ENCODE data around the gene JAML.

JAML gene

DNA sequence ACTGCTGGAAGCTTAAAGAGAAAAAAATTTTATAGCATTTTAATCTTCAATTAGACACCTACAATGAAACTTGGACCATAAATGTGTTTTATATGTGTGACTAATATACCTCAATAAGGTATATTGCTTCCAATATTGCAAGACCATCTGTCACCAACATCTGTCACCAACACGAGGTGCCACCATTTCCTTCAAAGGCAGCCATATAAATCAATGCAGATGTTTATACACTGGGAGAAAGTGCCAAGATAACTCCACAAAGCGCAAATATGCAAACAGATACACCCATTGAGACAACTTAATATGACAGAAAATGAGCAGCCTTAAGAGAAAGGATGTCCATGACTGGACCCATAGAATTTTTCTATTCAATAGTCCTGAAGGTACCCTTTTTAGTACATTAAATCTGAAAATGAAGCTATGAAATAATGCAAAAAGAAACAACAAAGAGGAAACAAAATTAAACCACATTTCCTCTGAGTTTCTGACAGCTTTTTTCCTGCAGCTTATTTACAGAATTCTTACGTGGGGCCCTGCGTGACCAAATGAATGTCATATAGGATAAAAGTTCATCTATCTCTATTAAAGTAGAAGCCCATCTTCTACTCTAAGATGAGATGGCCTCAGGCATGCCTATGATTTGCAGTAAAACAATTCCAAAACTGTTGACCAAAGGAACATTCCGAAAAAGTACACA, 14.8 kb upstream of the JAML start:
- Histone ChIP-seq H3K4me3 (ENCODE audit: insufficient read length, low read depth) (no peak overlapping the region), H3K4me1 (ENCODE audit: insufficient read depth, insufficient read length) (no peaks in the 10 kb centered on the region), H3K27me3 (ENCODE audit: insufficient read depth, insufficient read length) (no peaks in the 10 kb centered on the region)

DNA sequence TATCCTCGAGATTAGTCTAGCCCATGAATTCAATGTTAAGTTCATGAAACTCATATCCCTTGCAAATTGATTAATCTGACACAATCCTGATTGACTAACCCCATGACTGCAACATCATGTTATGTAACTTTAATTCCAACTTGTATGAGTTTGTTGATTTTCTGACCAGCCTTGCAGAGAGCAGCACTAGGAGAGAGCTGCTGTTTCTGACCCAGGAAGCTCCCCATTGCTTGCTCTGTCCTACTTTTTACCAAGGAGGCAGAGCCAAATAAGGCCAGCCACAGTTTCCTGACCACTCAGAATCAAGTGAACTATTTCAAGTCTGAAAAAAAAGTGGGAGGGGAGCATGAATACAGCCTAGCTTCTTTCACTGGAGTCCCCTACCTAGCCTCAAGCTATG, 14.1 kb upstream of the JAML start:
- no peaks in the 10 kb centered on the region for H3K4me1 ChIP-seq (ENCODE audit: insufficient read depth, insufficient read length)

More for the DNA sequence above, 14.8 kb upstream of the JAML start:
- H3K9ac ChIP-seq (ENCODE audit: insufficient read length, low read depth), result no peak overlapping the region
- DNase-seq (ENCODE audit: low read depth, low spot score), result no peak
- H3K36me3 ChIP-seq (ENCODE audit: insufficient read depth, insufficient read length, low read length), result no peaks in the 10 kb centered on the region
- H3K9me3 ChIP-seq (ENCODE audit: insufficient read depth, low read length), result no peaks in the 10 kb centered on the region
- TF ChIP-seq ZNF274 (IDR thresholded peaks at IDR 0.05; ENCODE audit: low read depth, low read length) (no peak), SUZ12 (IDR thresholded peaks at IDR 0.05; ENCODE audit: extremely low read depth, insufficient read depth, insufficient read length) (no peak), YY1 (IDR thresholded peaks at IDR 0.05; ENCODE audit: insufficient read depth, insufficient read length) (no peak)

DNA sequence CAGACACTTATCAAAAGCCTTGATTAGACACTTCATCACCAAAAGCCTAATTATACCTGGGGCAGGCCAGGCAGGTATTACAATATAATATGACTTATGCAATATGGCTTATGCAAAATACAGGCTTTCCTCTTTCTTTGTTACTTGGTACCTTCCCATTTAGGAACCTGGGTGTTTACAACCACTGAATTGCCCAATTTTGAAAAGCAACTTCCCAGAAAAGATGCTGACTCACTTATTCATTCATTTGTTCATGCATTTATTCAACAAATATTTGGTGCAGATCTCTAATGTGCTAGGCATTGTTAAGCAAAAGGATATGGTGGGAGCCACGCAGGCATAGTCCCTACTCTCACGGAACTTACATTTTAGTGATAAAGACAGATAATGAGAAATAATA, 13.6 kb upstream of the JAML start:
- Histone ChIP-seq H3K4me3 (ENCODE audit: insufficient read length, low read depth) (no peak overlapping the region), H3K9me3 (ENCODE audit: insufficient read depth, low read length) (no peaks in the 10 kb centered on the region), H3K9ac (ENCODE audit: insufficient read length, low read depth) (no peak overlapping the region), H3K36me3 (ENCODE audit: insufficient read depth, insufficient read length, low read length) (no peaks in the 10 kb centered on the region), H3K4me1 (ENCODE audit: insufficient read depth, insufficient read length) (no peaks in the 10 kb centered on the region), H3K27me3 (ENCODE audit: insufficient read depth, insufficient read length) (no peaks in the 10 kb centered on the region)
- DNase-seq (ENCODE audit: low read depth, low spot score), result no peak
- TF ChIP-seq SUZ12 (IDR thresholded peaks at IDR 0.05; ENCODE audit: extremely low read depth, insufficient read depth, insufficient read length) (no peak), ZNF274 (IDR thresholded peaks at IDR 0.05; ENCODE audit: low read depth, low read length) (no peak), YY1 (IDR thresholded peaks at IDR 0.05; ENCODE audit: insufficient read depth, insufficient read length) (no peak)

More for the DNA sequence above, 14.1 kb upstream of the JAML start:
- no peak for DNase-seq (ENCODE audit: low read depth, low spot score)
- Histone ChIP-seq H3K36me3 (ENCODE audit: insufficient read depth, insufficient read length, low read length) (no peaks in the 10 kb centered on the region), H3K9ac (ENCODE audit: insufficient read length, low read depth) (no peak overlapping the region), H3K27me3 (ENCODE audit: insufficient read depth, insufficient read length) (no peaks in the 10 kb centered on the region), H3K9me3 (ENCODE audit: insufficient read depth, low read length) (no peaks in the 10 kb centered on the region), H3K4me3 (ENCODE audit: insufficient read length, low read depth) (no peak overlapping the region)
- no peak for TF ChIP-seq ZNF274 (IDR thresholded peaks at IDR 0.05; ENCODE audit: low read depth, low read length)
- no peak for TF ChIP-seq SUZ12 (IDR thresholded peaks at IDR 0.05; ENCODE audit: extremely low read depth, insufficient read depth, insufficient read length)
- no peak for TF ChIP-seq YY1 (IDR thresholded peaks at IDR 0.05; ENCODE audit: insufficient read depth, insufficient read length)

DNA sequence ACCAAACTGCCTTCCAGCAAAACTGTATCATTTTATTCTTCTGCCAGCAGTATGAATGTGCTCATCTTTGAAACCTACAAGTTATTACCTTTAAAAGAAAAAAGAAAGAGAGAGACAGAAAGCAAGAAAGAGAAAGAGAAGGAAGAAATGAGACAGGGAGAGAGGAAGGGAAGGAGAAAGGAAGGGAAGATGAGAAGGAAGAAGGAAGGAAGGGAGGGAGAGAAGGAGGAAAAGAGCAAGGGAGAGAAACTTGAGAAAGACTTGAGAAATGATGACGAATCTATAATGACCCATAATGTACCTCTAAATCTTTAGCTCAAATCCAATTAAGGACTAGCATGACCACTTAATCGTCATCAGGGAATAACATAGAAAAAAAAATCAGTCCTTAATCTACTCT, 11.4 kb upstream of the JAML start:
- DNase-seq (ENCODE audit: low read depth, low spot score), result no peak
- H3K9me3 ChIP-seq (ENCODE audit: insufficient read depth, low read length), result no peaks in the 10 kb centered on the region
- peaks cover 2% of the 10 kb centered on the region for H3K4me1 ChIP-seq (ENCODE audit: insufficient read depth, insufficient read length)
- no peak overlapping the region for H3K4me3 ChIP-seq (ENCODE audit: insufficient read length, low read depth)
- no peaks in the 10 kb centered on the region for H3K27me3 ChIP-seq (ENCODE audit: insufficient read depth, insufficient read length)
- H3K36me3 ChIP-seq (ENCODE audit: insufficient read depth, insufficient read length, low read length), result no peaks in the 10 kb centered on the region
- TF ChIP-seq ZNF274 (IDR thresholded peaks at IDR 0.05; ENCODE audit: low read depth, low read length) (no peak), SUZ12 (IDR thresholded peaks at IDR 0.05; ENCODE audit: extremely low read depth, insufficient read depth, insufficient read length) (no peak), YY1 (IDR thresholded peaks at IDR 0.05; ENCODE audit: insufficient read depth, insufficient read length) (no peak)
- H3K9ac ChIP-seq (ENCODE audit: insufficient read length, low read depth), result no peak overlapping the region

DNA sequence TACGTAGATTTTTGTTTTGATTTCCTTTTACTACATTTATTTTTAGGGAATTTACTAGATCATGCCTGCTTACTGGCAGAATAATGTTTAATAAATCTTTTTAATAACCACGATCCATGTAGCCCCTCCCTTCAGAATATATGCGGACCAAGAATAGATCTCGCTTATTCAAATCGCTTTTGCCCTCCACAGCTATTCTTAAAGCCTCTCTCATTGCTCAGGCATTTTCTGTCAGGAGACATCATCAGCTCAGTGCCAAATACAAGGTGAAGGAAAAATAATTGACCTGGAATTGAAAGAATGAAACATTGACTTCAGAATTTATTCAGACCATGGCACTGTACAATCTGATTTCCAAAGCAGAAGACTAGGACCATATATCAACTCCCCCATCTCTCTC, 10.0 kb upstream of the JAML start:
- H3K27me3 ChIP-seq (ENCODE audit: insufficient read depth, insufficient read length), result no peaks in the 10 kb centered on the region
- TF ChIP-seq YY1 (IDR thresholded peaks at IDR 0.05; ENCODE audit: insufficient read depth, insufficient read length) (no peak), SUZ12 (IDR thresholded peaks at IDR 0.05; ENCODE audit: extremely low read depth, insufficient read depth, insufficient read length) (no peak), ZNF274 (IDR thresholded peaks at IDR 0.05; ENCODE audit: low read depth, low read length) (no peak)
- no peaks in the 10 kb centered on the region for H3K9me3 ChIP-seq (ENCODE audit: insufficient read depth, low read length)
- peaks cover 2% of the 10 kb centered on the region for H3K4me1 ChIP-seq (ENCODE audit: insufficient read depth, insufficient read length)
- H3K9ac ChIP-seq (ENCODE audit: insufficient read length, low read depth), result no peak overlapping the region
- DNase-seq (ENCODE audit: low read depth, low spot score), result no peak
- H3K4me3 ChIP-seq (ENCODE audit: insufficient read length, low read depth), result no peak overlapping the region
- H3K36me3 ChIP-seq (ENCODE audit: insufficient read depth, insufficient read length, low read length), result no peaks in the 10 kb centered on the region

DNA sequence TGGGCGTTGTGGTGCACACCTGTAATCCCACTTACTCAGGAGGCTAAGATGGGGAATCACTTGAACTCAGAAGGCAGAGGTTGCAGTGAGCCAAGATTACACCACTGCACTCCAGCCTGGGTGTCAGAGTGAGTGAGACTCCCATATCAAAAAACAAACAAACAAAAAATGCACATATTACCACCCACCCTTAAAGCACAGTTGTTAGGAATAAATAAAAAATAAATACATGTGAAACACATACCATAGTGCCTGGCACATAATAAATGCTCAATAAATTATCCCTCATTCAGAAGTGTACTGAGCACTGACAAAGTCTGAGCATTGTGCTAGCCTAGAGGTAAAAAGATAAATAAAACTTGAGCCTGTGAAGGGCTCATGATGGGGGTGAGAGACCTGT, 9.0 kb upstream of the JAML start:
- Histone ChIP-seq H3K4me3 (ENCODE audit: insufficient read length, low read depth) (no peak overlapping the region), H3K27me3 (ENCODE audit: insufficient read depth, insufficient read length) (no peaks in the 10 kb centered on the region), H3K36me3 (ENCODE audit: insufficient read depth, insufficient read length, low read length) (no peaks in the 10 kb centered on the region), H3K9me3 (ENCODE audit: insufficient read depth, low read length) (no peaks in the 10 kb centered on the region), H3K4me1 (ENCODE audit: insufficient read depth, insufficient read length) (peaks cover 2% of the 10 kb centered on the region), H3K9ac (ENCODE audit: insufficient read length, low read depth) (no peak overlapping the region)
- TF ChIP-seq YY1 (IDR thresholded peaks at IDR 0.05; ENCODE audit: insufficient read depth, insufficient read length), result no peak
- DNase-seq (ENCODE audit: low read depth, low spot score), result no peak

DNA sequence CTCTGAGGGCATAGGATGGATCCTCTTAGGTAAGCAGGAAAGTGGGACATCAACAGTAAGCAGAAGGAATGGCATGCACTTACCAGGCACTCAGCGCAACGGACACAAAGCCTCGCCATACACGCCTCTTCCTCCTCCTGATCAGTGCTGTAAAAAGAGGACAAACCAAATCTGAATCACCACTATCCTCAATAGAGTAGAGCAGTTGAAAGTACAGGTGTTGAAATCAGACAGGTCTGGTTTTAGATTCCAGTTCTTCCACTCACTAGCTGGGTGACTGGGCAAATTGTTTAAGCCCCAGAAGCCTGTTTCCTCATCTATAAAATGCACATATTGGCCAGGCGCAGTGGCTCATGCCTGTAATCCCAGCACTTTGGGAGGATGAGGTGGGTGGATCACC, 8.6 kb upstream of the JAML start:
- H3K36me3 ChIP-seq (ENCODE audit: insufficient read depth, insufficient read length, low read length), result no peaks in the 10 kb centered on the region
- no peak overlapping the region for H3K9ac ChIP-seq (ENCODE audit: insufficient read length, low read depth)
- H3K27me3 ChIP-seq (ENCODE audit: insufficient read depth, insufficient read length), result no peaks in the 10 kb centered on the region
- no peak for DNase-seq (ENCODE audit: low read depth, low spot score)
- peaks cover 2% of the 10 kb centered on the region for H3K4me1 ChIP-seq (ENCODE audit: insufficient read depth, insufficient read length)
- no peaks in the 10 kb centered on the region for H3K9me3 ChIP-seq (ENCODE audit: insufficient read depth, low read length)
- no peak for TF ChIP-seq SUZ12 (IDR thresholded peaks at IDR 0.05; ENCODE audit: extremely low read depth, insufficient read depth, insufficient read length)
- TF ChIP-seq YY1 (IDR thresholded peaks at IDR 0.05; ENCODE audit: insufficient read depth, insufficient read length), result no peak
- no peak for TF ChIP-seq ZNF274 (IDR thresholded peaks at IDR 0.05; ENCODE audit: low read depth, low read length)
- H3K4me3 ChIP-seq (ENCODE audit: insufficient read length, low read depth), result no peak overlapping the region
